HEK293 (cell line): Measurements from ENCODE around the gene KLHDC9.

Experiments
- CTCF ChIA-PET: fragments of 350-600 bp; formaldehyde crosslinking; extraction: SDS; loops from one replicate; lab custom pipeline; 2021; ENCODE audit warnings: antibody characterized with exemption; lab: Yijun Ruan, JAX
- POLR2A ChIA-PET: fragments of 300-600 bp; formaldehyde crosslinking; extraction: SDS; loops from one replicate; lab custom pipeline; 2020; ENCODE audit warnings: antibody characterized with exemption, inconsistent platforms; lab: Yijun Ruan, JAX
- H3K27ac ChIP-seq: fragments of 200-500 bp; sonication (Bioruptor generic); 2 replicates; pipeline ENCODE4 v1.5.1; 2014; ENCODE audit warnings: low read depth, low read length, control low read depth, inconsistent platforms; ENCODE audit errors: extremely low read depth
- H3K36me3 ChIP-seq, 2 experiments: fragments of 200-500 bp in 1 of 2; sonication (Bioruptor generic) in 1 of 2; 1 replicate in 1 of 2; 2 replicates in 1 of 2; pipeline ENCODE4 v1.5.1; 2014 to 2017; ENCODE audit warnings: inconsistent platforms in 2 of 2, low read length in 2 of 2; ENCODE audit not compliant: control insufficient read depth in 2 of 2, insufficient read depth in 1 of 2
- H3K4me1 ChIP-seq: fragments of 200-500 bp; sonication (Bioruptor generic); 2 replicates; pipeline ENCODE4 v1.5.1; 2014; ENCODE audit warnings: mild to moderate bottlenecking, low read length, inconsistent platforms; ENCODE audit not compliant: control insufficient read depth, insufficient read depth
- H3K4me3 ChIP-seq: 2 replicates; pipeline ENCODE4 v1.5.1; 2011; ENCODE audit warnings: low read depth, mild to moderate bottlenecking, control low read depth, low read length, moderate library complexity
- H3K9me3 ChIP-seq: fragments of 200-500 bp; sonication (Bioruptor generic); 2 replicates; pipeline ENCODE4 v1.5.1; 2014; ENCODE audit warnings: low read depth, low read length, inconsistent platforms; ENCODE audit not compliant: control insufficient read depth, insufficient read depth
- GLI4 ChIP-seq: fragments of 450-650 bp; formaldehyde crosslinking; IDR thresholded peaks from 2 replicates; pipeline ENCODE4 v1.5.1; 2016; ENCODE audit warnings: missing biosample characterization, missing genetic modification characterization
- HOXA7 ChIP-seq: sonication (generic); formaldehyde crosslinking; IDR thresholded peaks from 2 replicates; pipeline ENCODE4 v1.8.1; 2022; ENCODE audit warnings: missing genetic modification reagents, borderline replicate concordance
- SP3 ChIP-seq: fragments of 450-650 bp; formaldehyde crosslinking; IDR thresholded peaks from 2 replicates; pipeline ENCODE4 v1.5.1; 2016; ENCODE audit warnings: missing biosample characterization, missing genetic modification characterization
- TCF7L2 ChIP-seq: IDR thresholded peaks from 2 replicates; pipeline ENCODE4 v1.6.1; 2011; ENCODE audit warnings: low read depth, mild to moderate bottlenecking, inconsistent platforms, low read length, moderate library complexity, borderline replicate concordance
- YY1 ChIP-seq: fragments of 450-650 bp; formaldehyde crosslinking; IDR thresholded peaks from 2 replicates; pipeline ENCODE4 v1.5.1; 2018; ENCODE audit warnings: missing biosample characterization, missing genetic modification characterization
- ZFP3 ChIP-seq: fragments of 450-650 bp; formaldehyde crosslinking; IDR thresholded peaks from 2 replicates; pipeline ENCODE4 v1.5.1; 2016; ENCODE audit warnings: low read depth, missing biosample characterization, missing genetic modification characterization
- ZNF133 ChIP-seq: fragments of 450-650 bp; formaldehyde crosslinking; IDR thresholded peaks from 2 replicates; pipeline ENCODE4 v1.5.1; 2016; ENCODE audit warnings: missing biosample characterization, missing genetic modification characterization
- ZNF140 ChIP-seq: fragments of 450-650 bp; formaldehyde crosslinking; IDR thresholded peaks from 2 replicates; pipeline ENCODE4 v1.5.1; 2016; ENCODE audit warnings: missing biosample characterization, missing genetic modification characterization
- ZNF169 ChIP-seq: fragments of 450-650 bp; formaldehyde crosslinking; IDR thresholded peaks from 2 replicates; pipeline ENCODE4 v1.5.1; 2016; ENCODE audit warnings: missing biosample characterization, missing genetic modification characterization
- ZNF175 ChIP-seq: fragments of 450-650 bp; formaldehyde crosslinking; IDR thresholded peaks from 2 replicates; pipeline ENCODE4 v1.5.1; 2016; ENCODE audit warnings: missing biosample characterization, missing genetic modification characterization
- ZNF223 ChIP-seq: fragments of 450-650 bp; formaldehyde crosslinking; IDR thresholded peaks from 2 replicates; pipeline ENCODE4 v1.5.1; 2016; ENCODE audit warnings: missing biosample characterization, missing genetic modification characterization
- ZNF48 ChIP-seq: fragments of 450-650 bp; formaldehyde crosslinking; IDR thresholded peaks from 2 replicates; pipeline ENCODE4 v1.5.1; 2016; ENCODE audit warnings: missing biosample characterization, missing genetic modification characterization
- ZNF521 ChIP-seq: fragments of 450-650 bp; formaldehyde crosslinking; IDR thresholded peaks from 2 replicates; pipeline ENCODE4 v1.5.1; 2017; ENCODE audit warnings: missing biosample characterization, mild to moderate bottlenecking, missing genetic modification characterization
- ZNF555 ChIP-seq: fragments of 450-650 bp; formaldehyde crosslinking; conservative IDR thresholded peaks from 2 replicates; pipeline ENCODE4 v1.5.1; 2017; ENCODE audit warnings: missing biosample characterization, mild to moderate bottlenecking, missing genetic modification characterization, inconsistent platforms
- ZNF777 ChIP-seq: fragments of 450-650 bp; formaldehyde crosslinking; IDR thresholded peaks from 2 replicates; pipeline ENCODE4 v1.5.1; 2017; ENCODE audit warnings: missing biosample characterization, missing genetic modification characterization, borderline replicate concordance
- ZNF791 ChIP-seq: fragments of 450-650 bp; formaldehyde crosslinking; IDR thresholded peaks from 2 replicates; pipeline ENCODE4 v1.5.1; 2016; ENCODE audit warnings: missing biosample characterization, missing genetic modification characterization
- ZNF830 ChIP-seq: fragments of 450-650 bp; IDR thresholded peaks from 2 replicates; pipeline ENCODE4 v1.5.0; 2018; ENCODE audit warnings: missing biosample characterization, missing genetic modification characterization, low read depth, mild to moderate bottlenecking, moderate library complexity
- ZNF837 ChIP-seq: fragments of 450-650 bp; formaldehyde crosslinking; IDR thresholded peaks from 2 replicates; pipeline ENCODE4 v1.5.1; 2016; ENCODE audit warnings: missing biosample characterization, missing genetic modification characterization
- ZNF843 ChIP-seq: fragments of 450-650 bp; formaldehyde crosslinking; IDR thresholded peaks from 2 replicates; pipeline ENCODE4 v1.5.1; 2016; ENCODE audit warnings: missing biosample characterization, missing genetic modification characterization
- TF ChIP-seq, protein P1 (sequence below): fragments of 450-650 bp; formaldehyde crosslinking; IDR thresholded peaks from 2 replicates; pipeline ENCODE4 v1.5.1; 2017; ENCODE audit warnings: missing biosample characterization, missing genetic modification characterization
- TF ChIP-seq, protein P2 (sequence below): fragments of 450-650 bp; formaldehyde crosslinking; IDR thresholded peaks from 2 replicates; pipeline ENCODE4 v1.5.1; 2016; ENCODE audit warnings: missing biosample characterization, missing genetic modification characterization, low read depth
- TF ChIP-seq, protein P3 (sequence below): fragments of 450-650 bp; formaldehyde crosslinking; IDR thresholded peaks from 2 replicates; pipeline ENCODE4 v1.5.1; 2016; ENCODE audit warnings: missing biosample characterization, missing genetic modification characterization

KLHDC9 gene

GRCh38 chr1:161077426-161077825 is 20.7 kb upstream of the KLHDC9 start (continued):
- no peak for TF ChIP-seq YY1 (tag by site-specific recombination)
- TF ChIP-seq, protein P1, sequence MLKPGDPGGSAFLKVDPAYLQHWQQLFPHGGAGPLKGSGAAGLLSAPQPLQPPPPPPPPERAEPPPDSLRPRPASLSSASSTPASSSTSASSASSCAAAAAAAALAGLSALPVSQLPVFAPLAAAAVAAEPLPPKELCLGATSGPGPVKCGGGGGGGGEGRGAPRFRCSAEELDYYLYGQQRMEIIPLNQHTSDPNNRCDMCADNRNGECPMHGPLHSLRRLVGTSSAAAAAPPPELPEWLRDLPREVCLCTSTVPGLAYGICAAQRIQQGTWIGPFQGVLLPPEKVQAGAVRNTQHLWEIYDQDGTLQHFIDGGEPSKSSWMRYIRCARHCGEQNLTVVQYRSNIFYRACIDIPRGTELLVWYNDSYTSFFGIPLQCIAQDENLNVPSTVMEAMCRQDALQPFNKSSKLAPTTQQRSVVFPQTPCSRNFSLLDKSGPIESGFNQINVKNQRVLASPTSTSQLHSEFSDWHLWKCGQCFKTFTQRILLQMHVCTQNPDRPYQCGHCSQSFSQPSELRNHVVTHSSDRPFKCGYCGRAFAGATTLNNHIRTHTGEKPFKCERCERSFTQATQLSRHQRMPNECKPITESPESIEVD: no peak
- no peak for TF ChIP-seq ZNF175 (tag by site-specific recombination)
- no peak for TF ChIP-seq ZFP3 (tag by site-specific recombination)
- no peak for TF ChIP-seq ZNF521
- TF ChIP-seq ZNF777 (tag by site-specific recombination): no peak
- no peak for TF ChIP-seq ZNF837
- TF ChIP-seq ZNF133: no peak
- no peak for TF ChIP-seq SP3
- no peak for TF ChIP-seq ZNF791

DNA sequence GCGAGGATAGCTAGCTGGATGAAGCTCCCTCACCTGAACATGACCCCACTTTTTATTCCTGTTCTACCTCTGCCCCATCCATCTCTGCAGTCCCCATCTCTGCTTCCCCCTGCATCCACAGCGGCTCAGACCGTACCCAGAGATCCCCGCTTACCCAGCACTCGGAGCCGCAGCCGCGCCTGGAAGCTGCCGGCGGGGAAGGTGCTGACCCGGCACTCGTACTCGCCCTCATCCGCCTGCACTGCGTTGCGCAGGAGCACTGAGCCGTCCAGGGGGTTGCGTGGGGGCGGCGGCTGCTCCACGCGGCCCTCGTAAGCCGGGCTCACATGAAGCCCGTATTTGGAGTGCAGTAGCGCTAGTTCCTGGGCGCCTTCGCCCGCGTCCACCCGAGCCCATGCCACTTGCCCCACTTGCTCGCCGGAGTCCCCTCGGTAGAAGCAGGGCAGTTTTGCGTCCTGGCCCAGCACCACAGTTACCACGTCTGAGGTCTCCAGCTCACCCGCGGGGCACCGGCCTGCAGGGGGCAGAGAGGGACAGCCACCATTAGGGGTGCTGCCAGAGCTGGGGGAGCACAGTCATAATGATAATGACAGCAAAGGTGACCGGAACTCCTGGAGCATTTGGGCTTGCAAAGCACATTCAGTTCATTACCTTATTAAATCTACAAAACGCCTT is 18.6 kb upstream of the KLHDC9 start:
- Histone ChIP-seq H3K4me3 (no peak overlapping the region), H3K27ac (no peak overlapping the region), H3K36me3 (no peaks in the 10 kb centered on the region), H3K9me3 (no peaks in the 10 kb centered on the region), H3K4me1 (no peaks in the 10 kb centered on the region; the same call in 1 of the 2 replicates)
- POLR2A ChIA-PET: no interaction called here
- CTCF ChIA-PET: interaction anchor here (0.7 kb wide), 1 partner anchor 18 kb away, joined by 10 read pairs; no protein-coding TSS in a partner anchor
- no peak for TF ChIP-seq SP3
- TF ChIP-seq ZNF223 (tag by site-specific recombination): no peak
- TF ChIP-seq, protein P1: no peak
- no peak for TF ChIP-seq ZNF48 (tag by site-specific recombination)
- TF ChIP-seq, protein P2, sequence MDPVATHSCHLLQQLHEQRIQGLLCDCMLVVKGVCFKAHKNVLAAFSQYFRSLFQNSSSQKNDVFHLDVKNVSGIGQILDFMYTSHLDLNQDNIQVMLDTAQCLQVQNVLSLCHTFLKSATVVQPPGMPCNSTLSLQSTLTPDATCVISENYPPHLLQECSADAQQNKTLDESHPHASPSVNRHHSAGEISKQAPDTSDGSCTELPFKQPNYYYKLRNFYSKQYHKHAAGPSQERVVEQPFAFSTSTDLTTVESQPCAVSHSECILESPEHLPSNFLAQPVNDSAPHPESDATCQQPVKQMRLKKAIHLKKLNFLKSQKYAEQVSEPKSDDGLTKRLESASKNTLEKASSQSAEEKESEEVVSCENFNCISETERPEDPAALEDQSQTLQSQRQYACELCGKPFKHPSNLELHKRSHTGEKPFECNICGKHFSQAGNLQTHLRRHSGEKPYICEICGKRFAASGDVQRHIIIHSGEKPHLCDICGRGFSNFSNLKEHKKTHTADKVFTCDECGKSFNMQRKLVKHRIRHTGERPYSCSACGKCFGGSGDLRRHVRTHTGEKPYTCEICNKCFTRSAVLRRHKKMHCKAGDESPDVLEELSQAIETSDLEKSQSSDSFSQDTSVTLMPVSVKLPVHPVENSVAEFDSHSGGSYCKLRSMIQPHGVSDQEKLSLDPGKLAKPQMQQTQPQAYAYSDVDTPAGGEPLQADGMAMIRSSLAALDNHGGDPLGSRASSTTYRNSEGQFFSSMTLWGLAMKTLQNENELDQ (tag by site-specific recombination): no peak
- no peak for TF ChIP-seq ZNF837
- TF ChIP-seq ZNF830: no peak
- no peak for TF ChIP-seq ZNF555 (tag by site-specific recombination)

GRCh38 chr1:161080441-161081405 is 17.4 kb upstream of the KLHDC9 start:
- Histone ChIP-seq H3K27ac (no peak overlapping the region), H3K4me3 (no peak overlapping the region), H3K36me3 (no peaks in the 10 kb centered on the region), H3K9me3 (no peaks in the 10 kb centered on the region), H3K4me1 (no peaks in the 10 kb centered on the region; the same call in 1 of the 2 replicates)
- CTCF ChIA-PET: interaction anchor here (0.6 kb wide), 1 partner anchor 408 kb away, joined by 3 read pairs; no protein-coding TSS in a partner anchor
- POLR2A ChIA-PET: no interaction called here
- TF ChIP-seq ZNF843 (tag by site-specific recombination): no peak
- TF ChIP-seq ZNF140 (tag by site-specific recombination): no peak
- no peak for TF ChIP-seq ZNF223 (tag by site-specific recombination)
- TF ChIP-seq GLI4 (tag by site-specific recombination): no peak
- no peak for TF ChIP-seq HOXA7 (CRISPR knock-in tag)
- TF ChIP-seq, protein P3, sequence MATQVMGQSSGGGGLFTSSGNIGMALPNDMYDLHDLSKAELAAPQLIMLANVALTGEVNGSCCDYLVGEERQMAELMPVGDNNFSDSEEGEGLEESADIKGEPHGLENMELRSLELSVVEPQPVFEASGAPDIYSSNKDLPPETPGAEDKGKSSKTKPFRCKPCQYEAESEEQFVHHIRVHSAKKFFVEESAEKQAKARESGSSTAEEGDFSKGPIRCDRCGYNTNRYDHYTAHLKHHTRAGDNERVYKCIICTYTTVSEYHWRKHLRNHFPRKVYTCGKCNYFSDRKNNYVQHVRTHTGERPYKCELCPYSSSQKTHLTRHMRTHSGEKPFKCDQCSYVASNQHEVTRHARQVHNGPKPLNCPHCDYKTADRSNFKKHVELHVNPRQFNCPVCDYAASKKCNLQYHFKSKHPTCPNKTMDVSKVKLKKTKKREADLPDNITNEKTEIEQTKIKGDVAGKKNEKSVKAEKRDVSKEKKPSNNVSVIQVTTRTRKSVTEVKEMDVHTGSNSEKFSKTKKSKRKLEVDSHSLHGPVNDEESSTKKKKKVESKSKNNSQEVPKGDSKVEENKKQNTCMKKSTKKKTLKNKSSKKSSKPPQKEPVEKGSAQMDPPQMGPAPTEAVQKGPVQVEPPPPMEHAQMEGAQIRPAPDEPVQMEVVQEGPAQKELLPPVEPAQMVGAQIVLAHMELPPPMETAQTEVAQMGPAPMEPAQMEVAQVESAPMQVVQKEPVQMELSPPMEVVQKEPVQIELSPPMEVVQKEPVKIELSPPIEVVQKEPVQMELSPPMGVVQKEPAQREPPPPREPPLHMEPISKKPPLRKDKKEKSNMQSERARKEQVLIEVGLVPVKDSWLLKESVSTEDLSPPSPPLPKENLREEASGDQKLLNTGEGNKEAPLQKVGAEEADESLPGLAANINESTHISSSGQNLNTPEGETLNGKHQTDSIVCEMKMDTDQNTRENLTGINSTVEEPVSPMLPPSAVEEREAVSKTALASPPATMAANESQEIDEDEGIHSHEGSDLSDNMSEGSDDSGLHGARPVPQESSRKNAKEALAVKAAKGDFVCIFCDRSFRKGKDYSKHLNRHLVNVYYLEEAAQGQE (tag by site-specific recombination): no peak
- TF ChIP-seq ZNF169 (tag by site-specific recombination): no peak
- TF ChIP-seq TCF7L2: no peak
